HG02588 (cell line): ENCODE measurements around the gene UBAP1.
A peak's percentile ranks its signal among the peaks of the same experiment; 100 is the strongest.
"Not testable (repeated sequence)": the region's sequence is repeated elsewhere in the genome, so short reads cannot be mapped to it uniquely, and the experiment has no call there.

Source experiments
- ATAC-seq: cut with Tn5 transposase; IDR thresholded peaks from one replicate; pipeline ENCODE4 v1.9.1; 2021; ENCODE audit warnings: mild to moderate bottlenecking, moderate library complexity; ENCODE audit not compliant: unreplicated experiment

The UBAP1 gene

GRCh38 chr9:34179213-34180136 is 632 bp downstream of the UBAP1 start:
- ATAC-seq, result no peak

GRCh38 chr9:34185778-34186551 is 7.1 kb downstream of the UBAP1 start:
- ATAC-seq, result peak; percentile 55

GRCh38 chr9:34187891-34188240 is 9.0 kb downstream of the UBAP1 start:
- no peak for ATAC-seq

- ATAC-seq, result no peak
These were observed 12.4 kb downstream of the UBAP1 start for GRCh38 chr9:34190996-34191892.

GRCh38 chr9:34195143-34195542 is 16.3 kb downstream of the UBAP1 start:
- no peak for ATAC-seq

- not testable (repeated sequence) for ATAC-seq
These were observed 18.4 kb downstream of the UBAP1 start for GRCh38 chr9:34197286-34197685.

GRCh38 chr9:34197756-34198711 is 19.2 kb downstream of the UBAP1 start:
- ATAC-seq, result no peak

- ATAC-seq, result no peak
These were observed 21.2 kb downstream of the UBAP1 start for GRCh38 chr9:34200092-34200491.

- ATAC-seq, result no peak
These were observed 24.6 kb downstream of the UBAP1 start for GRCh38 chr9:34203275-34203991.

- no peak for ATAC-seq
These were observed 25.3 kb downstream of the UBAP1 start for GRCh38 chr9:34203992-34204635.

- ATAC-seq, result no peak
These were observed 26.3 kb downstream of the UBAP1 start for GRCh38 chr9:34205102-34205501.

GRCh38 chr9:34206561-34206960 is 27.7 kb downstream of the UBAP1 start:
- ATAC-seq, result no peak

GRCh38 chr9:34211395-34211794 is 32.6 kb downstream of the UBAP1 start:
- no peak for ATAC-seq

GRCh38 chr9:34214354-34215000 is 35.6 kb downstream of the UBAP1 start:
- not testable (repeated sequence) for ATAC-seq

GRCh38 chr9:34216325-34216724 is 37.5 kb downstream of the UBAP1 start:
- no peak for ATAC-seq

- not testable (repeated sequence) for ATAC-seq
These were observed 38.2 kb downstream of the UBAP1 start for GRCh38 chr9:34217015-34217414.

GRCh38 chr9:34218446-34218845 is 39.6 kb downstream of the UBAP1 start:
- no peak for ATAC-seq

GRCh38 chr9:34219421-34219820 is 40.6 kb downstream of the UBAP1 start:
- ATAC-seq, result no peak
